ENCODE data around the gene ZNF268. TPM values are rescaled to one million over a fixed set of nuclear protein-coding genes. Genes with fewer than 3 reads are reported as not detected.

ZNF268 gene
- total RNA-seq, 1 experiment from 2014 or later: 38.2 TPM

GRCh38 chr12:133227281-133227852, 46.1 kb downstream of the ZNF268 start:
- H3K36me3 Mint-ChIP-seq (ENCODE audit: insufficient read depth in 1 of 3, low read depth in 3 of 3): peaks cover 24 to 46% (median 25%) of the 10 kb centered on the region in 3 experiments
- Histone ChIP-seq H2BK15ac (ENCODE audit: low read depth, low read length) (no peak overlapping the region), H3K79me1 (ENCODE audit: insufficient read depth, low read depth, low read length, poor library complexity, severe bottlenecking) (no peaks in the 10 kb centered on the region), H3T11ph (ENCODE audit: low read length) (no peak overlapping the region), H4K91ac (ENCODE audit: insufficient read length, low read depth, low read length) (no peak overlapping the region), H3K4me1 (ENCODE audit: insufficient read depth, low read length) (no peaks in the 10 kb centered on the region), H2BK120ac (ENCODE audit: low read depth, low read length, poor library complexity, severe bottlenecking) (no peak overlapping the region), H3K4me2 (ENCODE audit: insufficient read depth, insufficient read length, low read length) (no peak overlapping the region), H3K14ac (ENCODE audit: insufficient read depth, low read length) (no peak overlapping the region), H3K56ac (ENCODE audit: insufficient read length, low read depth, low read length) (no peak overlapping the region), H3K9me3 (ENCODE audit: control insufficient read depth, low read depth, low read length) (peaks cover 76% of the 10 kb centered on the region), H3K18ac (ENCODE audit: insufficient read length, low read depth, low read length) (no peak overlapping the region), H3K27me3 (ENCODE audit: insufficient read depth, low read length) (no peaks in the 10 kb centered on the region), H2BK5ac (ENCODE audit: insufficient read length, low read length) (no peak overlapping the region), H4K8ac (replicated peaks; ENCODE audit: insufficient read length, low read depth, low read length) (no peak overlapping the region), H3K23ac (ENCODE audit: insufficient read length, low read depth, low read length) (no peak overlapping the region), H3K23me2 (ENCODE audit: insufficient read length, low read depth, low read length, poor library complexity, severe bottlenecking) (no peaks in the 10 kb centered on the region), H3K79me2 (ENCODE audit: insufficient read depth, low read length) (no peaks in the 10 kb centered on the region), H2BK20ac (ENCODE audit: low read depth, low read length, poor library complexity, severe bottlenecking) (no peak overlapping the region), H2AFZ (ENCODE audit: low read length) (no peak overlapping the region), H3K4ac (ENCODE audit: low read depth, low read length) (no peak overlapping the region), H3K27ac (ENCODE audit: insufficient read length, low read depth, low read length) (no peak overlapping the region), H2BK12ac (ENCODE audit: insufficient read length, low read depth, low read length) (no peak overlapping the region), H4K5ac (ENCODE audit: insufficient read length, low read depth, low read length) (no peak overlapping the region), H2AK5ac (ENCODE audit: insufficient read length, low read length) (no peak overlapping the region), H3K9ac (ENCODE audit: extremely low read depth, insufficient read length, low read length) (no peak overlapping the region), H4K20me1 (ENCODE audit: control insufficient read depth, insufficient read depth, insufficient read length) (no peaks in the 10 kb centered on the region)
- TF ChIP-seq CTCF (conservative IDR thresholded peaks at IDR 0.05): no peak
- no peak overlapping the region for H3K4me3 Mint-ChIP-seq
- H3K9me3 Mint-ChIP-seq: peaks cover 89 to 95% of the 10 kb centered on the region in 2 experiments
- no CpG with 5 or more reads among the region's 7 CpGs for WGBS (ENCODE audit: extremely low coverage, insufficient read length, low lambda C conversion rate)
- peak; percentile 22 for DNase-seq
- H3K27me3 Mint-ChIP-seq (ENCODE audit: low read depth): peaks cover 4% of the 10 kb centered on the region; the same call in 1 of the 2 replicates
- H3K4me1 Mint-ChIP-seq: no peaks in the 10 kb centered on the region
- no peak overlapping the region for H3K27ac Mint-ChIP-seq
